OCI-LY7 (cell line): Measurements from ENCODE around the gene SIGLEC12. TPM values are rescaled to one million over a fixed set of nuclear protein-coding genes. Genes with fewer than 3 reads are reported as not detected.

Experiments
- BruUV-seq: library from RNA; stranded (reverse); fragments of 400-500 nt; replicated peaks from 2 replicates; lab custom pipeline; 2021; lab: Mats Ljungman, UMichigan
- CTCF ChIA-PET: fragments of 300-600 bp; sonication (Branson Sonifier 250); formaldehyde crosslinking; loops from one replicate; lab custom pipeline; 2022; ENCODE audit warnings: antibody characterized with exemption; ENCODE audit not compliant: unreplicated experiment; lab: Charles Lee
- POLR2A ChIA-PET: fragments of 300-600 bp; sonication (Branson Sonifier 250); formaldehyde crosslinking; loops from one replicate; lab custom pipeline; 2022; ENCODE audit warnings: antibody characterized with exemption; lab: Charles Lee
- DNase-seq: peaks from one replicate; pipeline ENCODE4 v3.0.0-alpha.2; 2015; ENCODE audit warnings: low spot score
- H2AFZ ChIP-seq: fragments of 200-600 bp; sonication (generic), shearing (Covaris generic); 2 replicates; pipeline ENCODE4 v1.6.1; 2014; ENCODE audit warnings: mild to moderate bottlenecking, antibody characterized with exemption, low read length, moderate library complexity
- H3K27ac ChIP-seq: fragments of 200-600 bp; sonication (generic); 2 replicates; pipeline ENCODE4 v1.5.1; 2014; ENCODE audit warnings: mixed run types, low read depth, mild to moderate bottlenecking, moderate library complexity, low read length, inconsistent platforms; ENCODE audit not compliant: poor library complexity, severe bottlenecking
- H3K36me3 ChIP-seq: fragments of 200-600 bp; sonication (generic); 2 replicates; pipeline ENCODE4 v1.6.1; 2014; ENCODE audit warnings: mild to moderate bottlenecking, antibody characterized with exemption, low read length, moderate library complexity, mixed read lengths; ENCODE audit not compliant: insufficient read depth
- H3K4me1 ChIP-seq: fragments of 200-600 bp; sonication (generic); 2 replicates; pipeline ENCODE4 v1.5.1; 2014; ENCODE audit warnings: mild to moderate bottlenecking, low read length; ENCODE audit not compliant: insufficient read depth, poor library complexity, severe bottlenecking
- H3K4me2 ChIP-seq: fragments of 200-600 bp; sonication (generic); 2 replicates; pipeline ENCODE4 v1.6.1; 2014; ENCODE audit warnings: mild to moderate bottlenecking, low read length
- H3K4me3 ChIP-seq: fragments of 200-600 bp; sonication (generic); 2 replicates; pipeline ENCODE4 v1.5.1; 2014; ENCODE audit warnings: mild to moderate bottlenecking, low read depth, low read length; ENCODE audit not compliant: poor library complexity, severe bottlenecking
- H3K79me2 ChIP-seq: fragments of 200-600 bp; sonication (generic); 2 replicates; pipeline ENCODE4 v1.6.1; 2016; ENCODE audit warnings: low read depth, mild to moderate bottlenecking, low read length, moderate library complexity, mixed read lengths; ENCODE audit not compliant: insufficient read depth
- H3K9me2 ChIP-seq: fragments of 200-600 bp; sonication (generic); 2 replicates; pipeline ENCODE4 v1.6.1; 2016; ENCODE audit warnings: mild to moderate bottlenecking, low read length, mixed read lengths; ENCODE audit not compliant: insufficient read depth
- H3K9me3 ChIP-seq: fragments of 200-600 bp; sonication (generic); 2 replicates; pipeline ENCODE4 v1.6.1; 2014; ENCODE audit warnings: mild to moderate bottlenecking, mixed run types, low read length, mixed read lengths
- H4K20me1 ChIP-seq: fragments of 200-600 bp; sonication (generic); 2 replicates; pipeline ENCODE4 v1.6.1; 2014; ENCODE audit warnings: mild to moderate bottlenecking, antibody characterized with exemption, low read length, moderate library complexity, mixed read lengths; ENCODE audit not compliant: insufficient read depth
- EZH2phosphoT487 ChIP-seq: fragments of 200-600 bp; sonication (generic); IDR thresholded peaks from 2 replicates; pipeline ENCODE4 v1.6.1; 2018; ENCODE audit warnings: low read depth, borderline replicate concordance, mild to moderate bottlenecking, mixed run types, antibody characterized with exemption, low read length, moderate library complexity, mixed read lengths
- intact Hi-C: fragments of 100-400 bp; cut with micrococcal nuclease; formaldehyde crosslinking; loops from one replicate; pipeline ENCODE4 v1.10.0; 2022; ENCODE audit not compliant: unreplicated experiment
- total RNA-seq, 2 experiments: library from RNA; depleted of rRNA in 1 of 2; stranded (reverse); fragments of >200 nt in 1 of 2; shearing (Covaris generic) in 1 of 2; gene quantifications; 2 replicates each; pipeline ENCODE4 v1.2.3, GENCODE V29; 2014 to 2022
- TF ChIP-seq, protein P1 (sequence below): fragments of 200-600 bp; sonication (generic); conservative IDR thresholded peaks from 2 replicates; pipeline ENCODE4 v1.5.1; 2014; ENCODE audit warnings: mild to moderate bottlenecking, antibody characterized with exemption, low read length, moderate library complexity, mixed read lengths

SIGLEC12 gene
- total RNA-seq, 2 experiments from 2014 or later = not detected

DNA sequence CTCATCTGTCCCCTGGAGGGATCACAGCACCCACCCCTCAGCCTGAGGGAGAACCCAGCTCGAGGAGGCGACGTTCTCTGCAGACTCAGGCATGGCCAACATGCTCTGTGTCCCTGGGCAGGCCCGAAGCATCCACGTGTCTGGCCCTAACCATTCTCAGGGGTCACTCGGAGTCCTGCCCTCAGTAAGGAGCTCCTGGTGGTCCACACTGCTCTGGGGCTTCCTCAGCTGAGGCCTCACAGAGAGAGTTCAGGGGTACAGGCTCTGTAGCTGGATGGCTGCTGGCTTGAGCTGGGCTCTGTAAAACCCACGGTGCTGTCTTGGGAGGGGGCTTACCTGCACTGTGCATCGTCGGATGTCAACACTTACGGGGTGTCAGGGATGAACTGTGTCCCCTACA, 38.9 kb downstream of the SIGLEC12 start:
- Histone ChIP-seq H3K27ac (no peak overlapping the region), H3K79me2 (no peaks in the 10 kb centered on the region), H3K4me2 (no peak overlapping the region), H3K4me3 (no peak overlapping the region), H3K4me1 (no peaks in the 10 kb centered on the region), H3K9me2 (no peaks in the 10 kb centered on the region), H3K36me3 (no peaks in the 10 kb centered on the region), H3K9me3 (no peaks in the 10 kb centered on the region), H2AFZ (no peak overlapping the region), H4K20me1 (no peaks in the 10 kb centered on the region)
- BruUV-seq = no TSS peak
- TF ChIP-seq, protein P1, sequence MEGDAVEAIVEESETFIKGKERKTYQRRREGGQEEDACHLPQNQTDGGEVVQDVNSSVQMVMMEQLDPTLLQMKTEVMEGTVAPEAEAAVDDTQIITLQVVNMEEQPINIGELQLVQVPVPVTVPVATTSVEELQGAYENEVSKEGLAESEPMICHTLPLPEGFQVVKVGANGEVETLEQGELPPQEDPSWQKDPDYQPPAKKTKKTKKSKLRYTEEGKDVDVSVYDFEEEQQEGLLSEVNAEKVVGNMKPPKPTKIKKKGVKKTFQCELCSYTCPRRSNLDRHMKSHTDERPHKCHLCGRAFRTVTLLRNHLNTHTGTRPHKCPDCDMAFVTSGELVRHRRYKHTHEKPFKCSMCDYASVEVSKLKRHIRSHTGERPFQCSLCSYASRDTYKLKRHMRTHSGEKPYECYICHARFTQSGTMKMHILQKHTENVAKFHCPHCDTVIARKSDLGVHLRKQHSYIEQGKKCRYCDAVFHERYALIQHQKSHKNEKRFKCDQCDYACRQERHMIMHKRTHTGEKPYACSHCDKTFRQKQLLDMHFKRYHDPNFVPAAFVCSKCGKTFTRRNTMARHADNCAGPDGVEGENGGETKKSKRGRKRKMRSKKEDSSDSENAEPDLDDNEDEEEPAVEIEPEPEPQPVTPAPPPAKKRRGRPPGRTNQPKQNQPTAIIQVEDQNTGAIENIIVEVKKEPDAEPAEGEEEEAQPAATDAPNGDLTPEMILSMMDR = no peak
- no peak for TF ChIP-seq EZH2phosphoT487
- DNase-seq = no peak
- intact Hi-C loops = no loop called here
- ChIA-PET CTCF (no interaction called here), POLR2A (no interaction called here)

DNA sequence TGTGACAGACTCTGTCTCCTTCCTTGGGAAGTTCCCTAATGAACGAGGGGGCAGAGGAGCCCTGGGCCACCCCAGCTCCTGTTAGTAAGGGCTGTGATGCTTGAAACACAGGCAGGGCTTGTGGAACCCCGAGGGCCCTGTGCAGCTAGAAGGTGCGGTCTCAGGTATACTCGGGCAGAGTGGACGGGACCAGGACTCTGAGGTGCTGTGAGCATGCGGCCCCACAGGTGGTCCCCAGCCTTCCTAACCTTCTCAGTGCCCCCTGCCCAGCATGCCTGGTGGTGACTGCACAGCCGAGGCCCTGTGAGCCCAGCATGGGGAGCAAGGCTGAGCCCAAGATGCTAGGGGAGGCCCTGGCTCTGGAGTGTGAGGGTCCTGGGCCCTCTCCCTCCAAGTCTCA, 39.3 kb downstream of the SIGLEC12 start:
- intact Hi-C loops = no loop called here
- POLR2A ChIA-PET = no interaction called here

DNA sequence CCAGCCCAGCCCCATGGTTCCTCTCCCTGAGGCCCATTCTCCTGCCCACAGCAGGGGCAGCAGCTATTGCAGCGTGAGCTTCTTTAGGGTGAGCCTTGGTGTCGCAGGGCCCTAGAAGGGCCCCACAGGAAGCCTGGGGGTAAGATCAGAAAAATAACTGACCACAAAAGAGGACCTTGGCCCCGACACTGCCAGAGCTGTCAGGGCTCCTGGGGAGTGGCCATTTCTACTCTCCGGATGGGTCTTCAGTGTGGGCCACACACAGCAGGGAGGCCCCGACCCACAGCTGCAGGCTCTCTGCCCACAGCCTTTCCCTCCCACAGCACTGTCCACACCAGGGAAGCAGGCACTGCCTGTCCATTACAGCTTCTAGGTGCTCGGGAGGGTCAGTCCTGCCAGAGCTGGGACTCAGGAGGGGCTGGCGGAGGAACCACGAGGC, 39.9 kb downstream of the SIGLEC12 start:
- ChIA-PET POLR2A (no interaction called here), CTCF (no interaction called here)
- Histone ChIP-seq H2AFZ (no peak overlapping the region), H3K9me2 (no peaks in the 10 kb centered on the region), H3K79me2 (no peaks in the 10 kb centered on the region), H3K4me3 (no peak overlapping the region), H3K9me3 (no peaks in the 10 kb centered on the region), H4K20me1 (no peaks in the 10 kb centered on the region), H3K4me2 (no peak overlapping the region), H3K4me1 (no peaks in the 10 kb centered on the region), H3K36me3 (no peaks in the 10 kb centered on the region), H3K27ac (no peak overlapping the region)
- BruUV-seq = no TSS peak
- TF ChIP-seq EZH2phosphoT487 = no peak
- intact Hi-C loops = no loop called here
- DNase-seq = no peak

More for the DNA sequence above, 39.3 kb downstream of the SIGLEC12 start:
- Histone ChIP-seq H3K9me3 (no peaks in the 10 kb centered on the region), H4K20me1 (no peaks in the 10 kb centered on the region), H2AFZ (no peak overlapping the region), H3K9me2 (no peaks in the 10 kb centered on the region), H3K79me2 (no peaks in the 10 kb centered on the region), H3K36me3 (no peaks in the 10 kb centered on the region), H3K4me2 (no peak overlapping the region), H3K4me1 (no peaks in the 10 kb centered on the region), H3K27ac (no peak overlapping the region), H3K4me3 (no peak overlapping the region)
- CTCF ChIA-PET = no interaction called here
- no TSS peak for BruUV-seq
- TF ChIP-seq EZH2phosphoT487 = no peak
- TF ChIP-seq, protein P1 = no peak
- DNase-seq = no peak
